ENCODE data around the gene ACOT11. TPM values are rescaled to one million over a fixed set of nuclear protein-coding genes. Genes with fewer than 3 reads are reported as not detected.

Gene ACOT11
- total RNA-seq, 3 donors from 2014 or later, result 1.6 to 7.3 (median 1.8) TPM

- H3K4me1 ChIP-seq, result no peaks in the 10 kb centered on the region
- no peak overlapping the region for H3K27ac ChIP-seq
- TF ChIP-seq CTCF (IDR thresholded peaks at IDR 0.05), result no peak
- TF ChIP-seq POLR2AphosphoS5 (IDR thresholded peaks at IDR 0.05), result no peak
- TF ChIP-seq POLR2A (IDR thresholded peaks at IDR 0.05), result no peak
- H3K9me3 ChIP-seq, result peaks cover 0 to 2% of the 10 kb centered on the region in 2 donors
- H3K27me3 ChIP-seq, result no peaks in the 10 kb centered on the region
- DNase-seq (ENCODE audit: low spot score in 2 of 2), result no peak
- H3K4me3 ChIP-seq, result no peak overlapping the region
- intact Hi-C loops (cut with DNase I; ENCODE audit: low total_unique reads), result no loop called here
- no peaks in the 10 kb centered on the region for H3K36me3 ChIP-seq
Observed at GRCh38 chr1:54653036-54653435, 105.0 kb downstream of the ACOT11 start.

- no peaks in the 10 kb centered on the region for H3K36me3 ChIP-seq
- peaks cover 0 to 7% of the 10 kb centered on the region in 2 donors for H3K9me3 ChIP-seq
- no peak overlapping the region for H3K4me3 ChIP-seq
- no peaks in the 10 kb centered on the region for H3K27me3 ChIP-seq
- TF ChIP-seq POLR2AphosphoS5 (IDR thresholded peaks at IDR 0.05), result no peak
- no peak for TF ChIP-seq CTCF (IDR thresholded peaks at IDR 0.05)
- TF ChIP-seq POLR2A (IDR thresholded peaks at IDR 0.05), result no peak
- DNase-seq (ENCODE audit: low spot score in 2 of 2), result no peak
- intact Hi-C loops (cut with DNase I; ENCODE audit: low total_unique reads), result no loop called here
- no peak overlapping the region for H3K27ac ChIP-seq
- H3K4me1 ChIP-seq, result no peaks in the 10 kb centered on the region
Observed at GRCh38 chr1:54658164-54658913, 110.3 kb downstream of the ACOT11 start.

Other genes starting within 250 kb of the ACOT11 start
- 10 to 100 TPM; 21.3 to 28.0 (median 25.6) TPM for gene SSBP3, start 141.8 kb upstream of the ACOT11 start, total RNA-seq
- under 1 TPM in 2 of 3 donors, not detected in 1; 0.16 to 0.33 TPM for gene FAM151A, start 75.3 kb downstream of the ACOT11 start, total RNA-seq
- 1 to 10 TPM in 1 of 3 donors, under 1 TPM in 2; 0.66 to 5.3 (median 0.80) TPM for gene MROH7, start 93.6 kb downstream of the ACOT11 start, total RNA-seq
- gene TTC4, start 167.6 kb downstream of the ACOT11 start, total RNA-seq, result 10 to 100 TPM; 18.2 to 33.8 (median 26.9) TPM
- gene PARS2, start 216.3 kb downstream of the ACOT11 start, total RNA-seq, result 1 to 10 TPM; 2.2 to 7.8 (median 4.3) TPM

All from breast epithelium (tissue), 4 donors.